Measurements from ENCODE around the gene GPR82. TPM values are rescaled to one million over a fixed set of nuclear protein-coding genes. Genes with fewer than 3 reads are reported as not detected.

Gene GPR82
- total and polyA plus RNA-seq, 2 of the 8 experiments (the other 6 are each of a cell fraction or from before 2014, with no cell fraction given) = not detected

DNA sequence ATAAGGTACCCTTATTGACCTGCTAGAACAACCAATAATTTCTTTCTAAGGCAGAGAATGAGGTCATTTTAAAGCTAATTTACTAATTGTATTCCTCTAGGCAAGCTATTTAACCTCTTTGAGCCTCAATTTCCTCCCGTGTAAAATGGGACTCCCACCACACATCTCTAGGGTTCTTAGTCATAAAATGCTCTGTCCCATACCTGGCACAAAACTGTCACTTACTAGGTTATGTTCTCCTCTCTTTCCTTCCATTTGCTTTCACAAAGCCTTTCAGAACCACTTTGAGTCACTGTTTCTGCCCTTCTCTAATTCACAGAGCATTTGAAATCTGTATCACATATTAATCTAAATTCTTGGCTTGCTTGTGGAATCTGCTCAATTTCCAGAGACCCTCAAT is 2.4 kb upstream of the GPR82 start:
- WGBS, 2 experiments (ENCODE audit: extremely low coverage in 1 of 2, insufficient coverage in 1 of 2, insufficient read length in 1 of 2, insufficient replicate concordance in 2 of 2, low coverage in 1 of 2, low lambda C conversion rate in 2 of 2, missing lambda C conversion rate in 1 of 2) = 100% methylated on average over 1 of the region's 1 CpG; no CpG with 5 or more reads in 1 of the 2 experiments
- no peaks in the 10 kb centered on the region for H4K20me1 ChIP-seq (replicated peaks in 1 of 2; ENCODE audit: control insufficient read depth in 1 of 2, insufficient read depth in 2 of 2, low read length in 2 of 2)
- H3K4ac ChIP-seq (replicated peaks; ENCODE audit: insufficient read length, low read depth, low read length) = no peak overlapping the region
- no peak overlapping the region for H3K18ac ChIP-seq (ENCODE audit: extremely low read depth, low read length)
- H3K14ac ChIP-seq (ENCODE audit: insufficient read length) = no peak overlapping the region
- no peak overlapping the region for H4K8ac ChIP-seq (ENCODE audit: extremely low read depth, insufficient read depth, low read length)
- no peak overlapping the region for H3K9ac ChIP-seq (replicated peaks in 1 of 4; ENCODE audit: extremely low read depth in 1 of 4, low read depth in 3 of 4, low read length in 3 of 4)
- FAIRE-seq (no peak), DNase-seq (ENCODE audit: low read depth in 1 of 2, low spot score in 2 of 2) (no peak)
- ChIA-PET POLR2A (ENCODE audit: partially characterized antibody) (no interaction called here), CTCF (ENCODE audit: partially characterized antibody) (interaction anchor here (0.7 kb wide), 1 partner anchor 11 kb away, joined by 3 read pairs; no protein-coding TSS in a partner anchor)
- H2AK5ac ChIP-seq (ENCODE audit: low read depth, low read length) = no peak overlapping the region
- H3K27me3 ChIP-seq (replicated peaks in 1 of 4; ENCODE audit: control insufficient read depth in 3 of 4, extremely low read depth in 1 of 4, insufficient read depth in 3 of 4, low read length in 3 of 4) = no peaks in the 10 kb centered on the region
- H3K56ac ChIP-seq (replicated peaks; ENCODE audit: insufficient read length, low read depth, low read length) = no peak overlapping the region
- no peak overlapping the region for H3K4me3 ChIP-seq (ENCODE audit: extremely low read depth in 1 of 4, insufficient read depth in 2 of 4, low read depth in 3 of 4, low read length in 4 of 4)
- H3K4me1 ChIP-seq (replicated peaks in 1 of 4; ENCODE audit: control insufficient read depth in 3 of 4, insufficient read depth in 4 of 4, low read length in 3 of 4) = peaks cover 0 to 13% (median 3%) of the 10 kb centered on the region in 4 experiments; a peak in 5 of 7 replicates
- no peak overlapping the region for H2BK5ac ChIP-seq (ENCODE audit: low read depth, low read length)
- H3K23ac ChIP-seq (ENCODE audit: insufficient read length) = no peak overlapping the region
- no peak overlapping the region for H2BK12ac ChIP-seq (ENCODE audit: low read depth, low read length)
- no peak overlapping the region for H2BK20ac ChIP-seq (ENCODE audit: low read length)
- H3K79me2 ChIP-seq (ENCODE audit: control insufficient read depth in 1 of 2, insufficient read depth in 2 of 2, low read length in 2 of 2) = no peaks in the 10 kb centered on the region
- no peaks in the 10 kb centered on the region for H3K9me3 ChIP-seq (ENCODE audit: insufficient read depth in 2 of 2, low read depth in 1 of 2, low read length in 1 of 2)
- no peak overlapping the region for H2BK120ac ChIP-seq (replicated peaks; ENCODE audit: low read depth, low read length)
- TF ChIP-seq POU5F1 (IDR thresholded peaks at IDR 0.05; ENCODE audit: low read depth, low read length) (no peak), POLR2A (IDR thresholded peaks at IDR 0.05; ENCODE audit: control extremely low read depth in 1 of 2, low read depth in 2 of 2, low read length in 2 of 2) (no peak), BRCA1 (IDR thresholded peaks at IDR 0.05; ENCODE audit: low read depth, low read length) (no peak), CREB1 (IDR thresholded peaks at IDR 0.05) (no peak), RXRA (IDR thresholded peaks at IDR 0.05; ENCODE audit: insufficient read depth, low read depth, low read length) (no peak), ASH2L (IDR thresholded peaks at IDR 0.05; ENCODE audit: low read length) (no peak), JUND (IDR thresholded peaks at IDR 0.05; ENCODE audit: low read length) (no peak), SP4 (IDR thresholded peaks at IDR 0.05; ENCODE audit: low read length) (no peak), CHD2 (IDR thresholded peaks at IDR 0.05; ENCODE audit: low read length) (no peak), CTBP2 (IDR thresholded peaks at IDR 0.05; ENCODE audit: borderline replicate concordance, insufficient read depth, insufficient read length, low read length) (no peak), RFX5 (IDR thresholded peaks at IDR 0.05; ENCODE audit: borderline replicate concordance, low read depth, low read length) (no peak), TEAD4 (IDR thresholded peaks at IDR 0.05; ENCODE audit: low read depth, low read length) (no peak), BCL11A (IDR thresholded peaks at IDR 0.05; ENCODE audit: low read depth in 2 of 2, low read length in 2 of 2) (no peak)
- TF ChIP-seq, protein P1, sequence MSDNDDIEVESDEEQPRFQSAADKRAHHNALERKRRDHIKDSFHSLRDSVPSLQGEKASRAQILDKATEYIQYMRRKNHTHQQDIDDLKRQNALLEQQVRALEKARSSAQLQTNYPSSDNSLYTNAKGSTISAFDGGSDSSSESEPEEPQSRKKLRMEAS (IDR thresholded peaks at IDR 0.05) = no peak
- H3K79me1 ChIP-seq (ENCODE audit: low read depth, low read length) = no peaks in the 10 kb centered on the region
- no peak overlapping the region for H3K27ac ChIP-seq (ENCODE audit: low read depth, low read length)
- H2BK15ac ChIP-seq (ENCODE audit: low read length) = no peak overlapping the region
- H2AFZ ChIP-seq (ENCODE audit: low read length) = no peak overlapping the region
- H3K4me2 ChIP-seq (ENCODE audit: insufficient read depth in 1 of 2, low read depth in 2 of 2, low read length in 2 of 2) = no peak overlapping the region
- no peak overlapping the region for H4K91ac ChIP-seq (replicated peaks; ENCODE audit: insufficient read length, low read length)
- no peaks in the 10 kb centered on the region for H3K36me3 ChIP-seq (ENCODE audit: control insufficient read depth in 2 of 4, insufficient read depth in 4 of 4, low read length in 3 of 4)
- H3K23me2 ChIP-seq (ENCODE audit: low read depth, low read length) = no peaks in the 10 kb centered on the region
- H4K5ac ChIP-seq (ENCODE audit: insufficient read length, low read depth, low read length) = no peak overlapping the region

Data from H1 (cell line).